ENCODE measurements around the gene AP2A2.

AP2A2 gene

GRCh38 chr11:961921-962320 is 36.3 kb downstream of the AP2A2 start:
- no peak for DNase-seq (ENCODE audit: low spot score)

GRCh38 chr11:962688-963087 is 37.0 kb downstream of the AP2A2 start:
- in situ Hi-C loops (cut with MboI; ENCODE audit: low pct_unique_long_range_greater_than_20kb, low sequenced_read_pairs, unreplicated experiment) = no loop called here
- DNase-seq (ENCODE audit: low spot score) = no peak
- TF ChIP-seq, protein P1, sequence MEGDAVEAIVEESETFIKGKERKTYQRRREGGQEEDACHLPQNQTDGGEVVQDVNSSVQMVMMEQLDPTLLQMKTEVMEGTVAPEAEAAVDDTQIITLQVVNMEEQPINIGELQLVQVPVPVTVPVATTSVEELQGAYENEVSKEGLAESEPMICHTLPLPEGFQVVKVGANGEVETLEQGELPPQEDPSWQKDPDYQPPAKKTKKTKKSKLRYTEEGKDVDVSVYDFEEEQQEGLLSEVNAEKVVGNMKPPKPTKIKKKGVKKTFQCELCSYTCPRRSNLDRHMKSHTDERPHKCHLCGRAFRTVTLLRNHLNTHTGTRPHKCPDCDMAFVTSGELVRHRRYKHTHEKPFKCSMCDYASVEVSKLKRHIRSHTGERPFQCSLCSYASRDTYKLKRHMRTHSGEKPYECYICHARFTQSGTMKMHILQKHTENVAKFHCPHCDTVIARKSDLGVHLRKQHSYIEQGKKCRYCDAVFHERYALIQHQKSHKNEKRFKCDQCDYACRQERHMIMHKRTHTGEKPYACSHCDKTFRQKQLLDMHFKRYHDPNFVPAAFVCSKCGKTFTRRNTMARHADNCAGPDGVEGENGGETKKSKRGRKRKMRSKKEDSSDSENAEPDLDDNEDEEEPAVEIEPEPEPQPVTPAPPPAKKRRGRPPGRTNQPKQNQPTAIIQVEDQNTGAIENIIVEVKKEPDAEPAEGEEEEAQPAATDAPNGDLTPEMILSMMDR (IDR thresholded peaks at IDR 0.05; ENCODE audit: extremely low read depth, insufficient read depth, missing control alignments) = no peak

More at GRCh38 chr11:961921-962320, 36.3 kb downstream of the AP2A2 start:
- in situ Hi-C loops (cut with MboI; ENCODE audit: low pct_unique_long_range_greater_than_20kb, low sequenced_read_pairs, unreplicated experiment) = no loop called here
- TF ChIP-seq, protein P1 (IDR thresholded peaks at IDR 0.05; ENCODE audit: extremely low read depth, insufficient read depth, missing control alignments) = no peak

DNA sequence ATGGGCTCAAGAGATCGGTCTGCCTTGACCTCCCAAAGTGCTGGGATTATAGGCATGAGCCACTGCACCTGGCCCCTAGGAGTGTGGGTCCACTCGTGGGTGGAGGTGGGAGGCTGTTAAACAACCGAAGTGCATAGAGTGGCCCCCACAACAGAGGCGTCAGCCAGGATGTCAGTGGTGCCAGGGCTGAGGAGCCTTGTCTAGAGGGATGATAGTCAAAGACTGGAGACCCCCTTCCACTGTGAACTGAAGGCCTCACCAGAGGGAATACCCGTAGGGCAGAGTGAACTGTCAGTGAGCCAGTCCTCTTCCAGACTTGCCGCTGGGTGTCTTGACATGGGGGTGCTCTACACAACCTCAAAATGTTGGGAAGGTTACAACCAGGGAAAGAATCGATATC is 38.2 kb downstream of the AP2A2 start:
- TF ChIP-seq, protein P1 (IDR thresholded peaks at IDR 0.05; ENCODE audit: extremely low read depth, insufficient read depth, missing control alignments) = no peak
- DNase-seq (ENCODE audit: low spot score) = no peak
- in situ Hi-C loops (cut with MboI; ENCODE audit: low pct_unique_long_range_greater_than_20kb, low sequenced_read_pairs, unreplicated experiment) = no loop called here

DNA sequence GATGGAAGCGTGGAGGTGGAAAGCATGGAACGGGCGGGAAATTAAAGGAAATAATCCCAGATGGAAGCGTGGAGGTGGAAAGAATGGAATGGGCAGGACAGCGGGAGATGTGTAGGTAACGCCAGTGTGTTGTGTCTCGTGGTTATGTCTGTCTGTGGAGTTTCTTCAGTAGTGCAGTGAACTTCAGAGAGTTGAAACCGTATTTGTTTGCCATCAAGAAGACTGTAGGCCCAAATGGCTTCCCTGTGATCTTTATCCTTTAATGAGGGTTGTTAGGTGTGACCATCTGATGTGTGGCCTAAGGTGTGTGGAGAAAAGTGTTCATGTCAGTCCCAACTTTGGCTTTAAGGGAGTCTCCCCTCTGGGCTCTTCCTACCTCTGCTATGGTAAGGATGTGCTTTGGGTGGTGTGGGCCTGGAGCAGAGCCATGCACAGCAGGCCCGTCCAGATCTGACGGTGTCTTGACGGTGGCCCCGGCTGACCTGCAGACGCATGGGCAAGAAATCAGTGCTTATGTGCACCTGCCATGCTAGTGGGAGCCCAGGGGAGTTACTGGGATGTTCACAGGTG is 39.6 kb downstream of the AP2A2 start:
- no peak for DNase-seq (ENCODE audit: low spot score)
- TF ChIP-seq, protein P1 (IDR thresholded peaks at IDR 0.05; ENCODE audit: extremely low read depth, insufficient read depth, missing control alignments) = no peak
- in situ Hi-C loops (cut with MboI; ENCODE audit: low pct_unique_long_range_greater_than_20kb, low sequenced_read_pairs, unreplicated experiment) = no loop called here

GRCh38 chr11:967995-968751 is 42.5 kb downstream of the AP2A2 start:
- TF ChIP-seq, protein P1 (IDR thresholded peaks at IDR 0.05; ENCODE audit: extremely low read depth, insufficient read depth, missing control alignments) = no peak
- in situ Hi-C loops (cut with MboI; ENCODE audit: low pct_unique_long_range_greater_than_20kb, low sequenced_read_pairs, unreplicated experiment) = no loop called here
- no peak for DNase-seq (ENCODE audit: low spot score)

DNA sequence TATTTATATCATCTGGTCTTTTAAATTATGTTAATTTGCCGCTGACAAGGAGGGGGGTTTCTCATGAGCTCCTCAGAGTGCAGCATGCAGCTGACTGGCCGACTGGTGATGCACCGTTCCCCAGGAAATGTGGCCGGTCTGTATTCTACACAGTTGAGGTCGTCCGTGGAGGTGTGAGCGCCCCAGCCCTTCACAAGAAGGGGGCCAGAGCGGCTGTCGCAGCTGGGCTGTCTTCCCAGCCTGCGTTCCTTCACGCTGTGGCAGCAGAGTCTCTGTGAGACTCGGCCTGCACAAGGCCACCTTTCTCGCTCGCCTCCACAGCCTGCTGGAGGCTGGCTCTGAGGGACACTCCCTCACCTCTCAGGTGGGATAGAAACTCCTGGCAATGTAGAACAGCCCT is 43.2 kb downstream of the AP2A2 start:
- no peak for DNase-seq (ENCODE audit: low spot score)
- TF ChIP-seq, protein P1 (IDR thresholded peaks at IDR 0.05; ENCODE audit: extremely low read depth, insufficient read depth, missing control alignments) = no peak
- in situ Hi-C loops (cut with MboI; ENCODE audit: low pct_unique_long_range_greater_than_20kb, low sequenced_read_pairs, unreplicated experiment) = no loop called here

Data from GM13977 (cell line).